ENCODE measurements around the gene FNDC3B.

The FNDC3B gene

DNA sequence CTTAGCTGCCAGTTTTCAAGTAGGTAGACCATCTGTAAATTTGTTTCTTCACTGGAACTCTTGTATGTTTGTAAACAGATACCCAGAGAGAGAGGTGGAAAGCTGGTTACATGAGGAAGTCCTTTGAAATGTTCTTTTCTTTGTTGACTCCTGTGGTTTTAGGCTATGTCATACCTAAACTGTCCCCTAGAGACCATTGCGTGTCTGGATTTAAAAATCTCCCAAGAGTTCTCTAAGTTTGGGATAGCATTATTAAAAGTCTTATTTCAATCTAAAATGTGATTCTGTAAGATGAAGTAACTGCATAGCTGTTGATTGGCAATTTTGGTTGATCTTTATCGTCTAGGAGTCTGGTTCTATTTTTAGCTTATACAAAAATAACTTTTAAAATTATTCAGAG is 281.7 kb downstream of the FNDC3B start:
- FAIRE-seq, result no peak

GRCh38 chr3:172323894-172324610 is 284.7 kb downstream of the FNDC3B start:
- no peak for FAIRE-seq

DNA sequence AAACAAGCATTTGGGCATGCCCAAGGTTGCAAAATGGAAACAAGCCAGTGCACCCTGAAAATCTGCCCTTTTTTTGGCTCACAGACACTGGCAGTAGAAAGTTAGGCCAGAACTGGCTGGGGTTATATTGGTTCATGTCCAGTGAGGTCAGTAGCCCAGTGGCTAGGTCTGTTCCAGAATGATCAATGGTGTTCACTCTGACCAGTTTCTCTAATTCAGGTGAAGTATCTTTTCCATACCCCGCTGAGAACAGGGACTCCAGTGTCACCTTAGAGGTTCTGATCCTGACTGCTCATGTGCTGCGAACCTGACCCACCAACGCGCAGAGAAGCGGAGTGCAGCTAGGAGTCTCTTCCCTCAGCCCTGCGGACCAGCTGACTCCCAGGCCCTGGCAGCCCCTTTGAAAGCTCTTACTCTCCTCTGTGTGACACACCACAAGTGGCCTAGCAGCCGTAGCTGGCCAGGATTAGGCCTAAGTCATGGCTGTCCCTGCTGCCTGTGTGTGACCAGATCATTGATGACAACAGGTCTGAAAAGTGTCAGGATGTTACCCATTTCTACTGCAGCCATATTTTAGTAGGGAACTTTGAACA is 285.3 kb downstream of the FNDC3B start:
- FAIRE-seq, result no peak

GRCh38 chr3:172325461-172325860 is 286.1 kb downstream of the FNDC3B start:
- FAIRE-seq, result no peak

DNA sequence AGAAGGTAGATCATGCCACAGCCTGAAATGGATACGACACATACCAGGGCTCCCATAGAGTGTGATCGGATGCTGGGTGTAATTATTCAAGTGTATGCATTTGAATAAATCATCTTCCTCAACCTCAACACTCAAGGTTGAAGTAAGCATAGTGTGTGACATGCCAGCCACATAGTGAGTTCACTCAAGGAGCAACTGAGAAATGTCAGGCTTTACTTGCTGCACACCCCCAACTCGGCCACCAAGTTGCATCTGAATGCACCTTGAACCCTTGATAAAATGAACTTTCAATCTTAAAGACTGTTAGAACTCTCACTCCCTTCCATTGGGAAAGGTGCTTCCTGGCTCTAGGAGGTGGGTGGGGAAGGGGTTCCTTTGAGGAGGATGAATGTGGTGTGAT is 287.6 kb downstream of the FNDC3B start:
- FAIRE-seq, result no peak

- no peak for FAIRE-seq
Measured at GRCh38 chr3:172328282-172328681, 288.9 kb downstream of the FNDC3B start.

GRCh38 chr3:172329070-172329469 is 289.7 kb downstream of the FNDC3B start:
- FAIRE-seq, result no peak

DNA sequence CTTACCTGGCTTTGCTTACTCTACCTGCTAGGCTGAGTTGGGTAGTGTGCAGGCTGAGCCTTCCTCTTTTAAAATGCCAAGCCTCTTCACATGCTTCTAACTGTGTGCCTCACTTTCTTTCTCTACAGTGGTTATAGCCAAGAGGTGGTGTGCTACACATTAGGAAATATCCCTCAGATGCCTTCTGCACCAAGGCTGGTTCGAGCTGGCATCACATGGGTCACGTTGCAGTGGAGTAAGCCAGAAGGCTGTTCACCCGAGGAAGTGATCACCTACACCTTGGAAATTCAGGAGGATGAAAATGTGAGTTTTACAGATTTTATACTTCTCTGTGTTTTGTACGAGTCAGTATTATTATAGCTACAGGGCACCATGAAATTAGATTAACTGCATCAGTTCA is 291.0 kb downstream of the FNDC3B start:
- no peak for FAIRE-seq

DNA sequence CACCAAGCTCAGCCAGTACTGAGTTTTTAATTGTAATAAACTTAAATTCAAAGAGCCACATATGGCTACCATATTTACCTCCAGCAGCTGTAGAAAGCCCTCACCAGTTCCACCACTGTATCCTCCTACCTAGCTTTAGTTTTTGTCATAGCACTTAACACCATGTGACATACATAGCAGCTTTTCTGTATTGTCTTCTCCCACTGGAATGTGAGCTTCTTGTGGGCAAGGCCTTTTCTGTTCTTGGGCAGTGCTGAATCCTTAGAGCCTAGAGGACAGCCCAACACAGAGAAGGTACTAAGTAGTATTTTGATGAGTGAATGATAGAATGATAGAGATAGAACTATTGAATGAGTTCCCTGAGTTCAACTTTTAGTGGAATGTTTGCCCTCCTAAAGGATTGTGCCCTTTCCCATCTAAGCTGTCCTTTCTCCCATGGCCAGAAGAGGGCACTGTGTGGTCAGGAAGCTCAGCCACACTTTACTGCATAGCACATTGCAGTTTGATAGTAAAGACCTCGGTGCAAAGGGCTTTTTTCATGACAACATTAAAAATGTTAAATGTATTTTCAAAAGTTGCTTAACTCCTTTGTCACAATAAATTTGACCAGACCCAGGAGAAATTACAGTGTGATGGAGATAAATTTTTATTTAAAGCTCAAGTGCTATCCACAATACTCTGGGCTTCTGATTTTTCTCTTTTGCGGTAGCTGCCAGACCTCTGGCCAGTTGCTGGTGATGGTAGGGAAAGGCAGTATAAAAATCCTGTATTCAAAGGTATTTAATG is 293.1 kb downstream of the FNDC3B start:
- peak; percentile 93 for FAIRE-seq

DNA sequence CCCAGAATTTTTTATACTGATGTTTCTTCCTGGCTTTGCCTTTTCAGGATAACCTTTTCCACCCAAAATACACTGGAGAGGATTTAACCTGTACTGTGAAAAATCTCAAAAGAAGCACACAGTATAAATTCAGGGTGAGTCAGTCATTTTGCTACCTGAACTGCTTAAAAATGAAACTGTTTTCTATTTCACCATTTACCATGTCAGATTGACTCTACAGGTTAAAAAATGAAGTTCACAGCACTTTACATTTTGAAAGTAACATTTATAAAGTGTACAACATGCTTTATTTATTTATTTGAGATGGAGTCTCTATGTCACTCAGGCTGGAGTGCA is 293.6 kb downstream of the FNDC3B start:
- FAIRE-seq, result no peak

- FAIRE-seq, result no peak
Measured at GRCh38 chr3:172333692-172334457, 294.5 kb downstream of the FNDC3B start.

GRCh38 chr3:172334671-172335207 is 295.4 kb downstream of the FNDC3B start:
- no peak for FAIRE-seq

DNA sequence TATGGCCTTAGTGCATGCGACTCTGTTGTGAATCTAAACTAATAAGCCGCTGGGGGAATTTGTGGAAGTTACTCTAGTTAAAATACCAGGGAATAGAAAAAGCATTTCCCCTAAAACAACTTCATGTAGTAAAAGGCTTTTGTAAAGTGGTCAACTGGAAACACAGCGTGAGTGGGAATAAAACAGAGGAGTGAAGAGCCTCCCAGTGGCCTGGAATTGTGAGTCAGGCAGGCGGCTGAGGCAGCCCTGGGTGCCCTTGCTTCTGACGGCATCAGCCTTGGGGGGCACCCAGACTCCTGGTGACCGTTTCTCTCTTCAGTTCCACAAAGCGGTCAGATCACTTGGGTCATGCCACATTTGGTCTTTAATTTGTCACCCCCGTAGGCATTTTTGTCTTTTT is 300.5 kb downstream of the FNDC3B start:
- FAIRE-seq, result no peak

DNA sequence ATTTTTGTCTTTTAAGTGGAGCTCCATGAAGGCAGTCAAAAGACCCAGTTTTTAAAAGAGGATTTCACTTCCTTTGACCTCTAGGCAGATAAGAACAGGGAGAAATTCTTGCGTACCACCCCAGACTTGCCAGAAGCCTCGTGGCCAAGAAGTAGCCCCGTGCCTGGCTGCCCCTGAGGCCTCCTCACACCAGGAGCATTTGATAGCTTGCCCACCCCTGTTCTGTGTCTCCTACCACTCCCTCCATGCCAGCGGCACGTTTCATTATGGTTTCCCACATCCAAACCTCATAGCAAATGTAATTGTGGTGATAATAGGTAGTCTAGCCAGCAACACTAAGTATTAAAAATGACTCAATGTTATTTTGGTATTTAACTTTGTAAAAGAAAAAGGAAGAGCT is 301.2 kb downstream of the FNDC3B start:
- no peak for FAIRE-seq

GRCh38 chr3:172341482-172342059 is 302.2 kb downstream of the FNDC3B start:
- FAIRE-seq, result peak; percentile 87

GRCh38 chr3:172342097-172342659 is 302.8 kb downstream of the FNDC3B start:
- no peak for FAIRE-seq

- FAIRE-seq, result no peak
Measured at GRCh38 chr3:172343117-172343516, 303.7 kb downstream of the FNDC3B start.

- no peak for FAIRE-seq
Measured at GRCh38 chr3:172343979-172344378, 304.6 kb downstream of the FNDC3B start.

GRCh38 chr3:172346161-172346560 is 306.8 kb downstream of the FNDC3B start:
- no peak for FAIRE-seq

- FAIRE-seq, result no peak
Measured at GRCh38 chr3:172347895-172348679, 308.7 kb downstream of the FNDC3B start.

- FAIRE-seq, result no peak
Measured at GRCh38 chr3:172351895-172352466, 312.6 kb downstream of the FNDC3B start.
